ENCODE data around the gene TARDBP. TPM values are rescaled to one million over a fixed set of nuclear protein-coding genes. Genes with fewer than 3 reads are reported as not detected.

Gene TARDBP
- total and polyA plus RNA-seq, 2 donors (not counting 1 experiment from before 2014, with no cell fraction given): 97.1 to 161 TPM

DNA sequence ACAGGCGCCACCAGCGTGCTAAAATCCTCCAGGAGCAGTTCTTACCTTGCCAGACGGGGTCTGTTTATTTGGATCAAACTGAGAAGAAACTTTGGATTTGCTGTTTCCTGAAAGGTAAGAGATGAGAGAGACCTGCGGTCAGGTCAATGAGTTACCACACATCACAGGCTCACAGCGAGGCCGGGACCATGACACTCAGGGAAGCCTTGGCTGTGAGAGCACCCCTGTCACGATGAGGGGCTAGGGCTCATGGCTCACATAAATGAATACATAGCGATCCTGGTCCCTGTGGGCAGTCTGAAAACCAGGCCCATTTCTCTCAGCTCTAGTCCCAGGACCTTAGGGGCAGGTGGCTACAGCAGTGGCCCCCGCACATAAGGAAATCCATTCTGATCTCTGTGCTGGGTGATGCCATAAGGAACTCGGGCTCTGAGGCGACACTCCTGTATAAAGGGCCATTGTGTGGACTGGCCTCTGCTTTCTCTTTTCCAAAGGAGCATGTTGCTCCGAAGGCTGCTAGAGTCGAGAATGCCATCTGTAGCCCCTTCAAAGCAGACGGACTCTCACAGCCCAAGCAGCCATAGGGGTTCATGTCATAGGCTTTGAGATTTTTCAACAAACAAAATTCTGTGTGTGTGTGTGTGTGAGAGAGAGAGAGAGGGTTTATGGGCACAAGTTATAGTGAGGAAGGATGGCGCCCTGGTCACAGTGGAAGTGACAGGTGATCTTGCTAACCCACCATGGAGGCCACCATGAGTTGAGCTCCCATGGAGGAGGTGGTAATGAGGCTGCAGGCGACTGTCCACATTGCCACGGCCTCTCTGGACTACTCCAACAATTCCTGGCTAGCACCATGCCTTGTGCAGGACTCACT, 56.4 kb downstream of the TARDBP start:
- Histone ChIP-seq H3K4me2 (ENCODE audit: extremely low read depth, insufficient read depth, low read length) (no peak overlapping the region), H3K4me3 (replicated peaks in 1 of 4; ENCODE audit: control extremely low read depth in 1 of 4, insufficient read depth in 1 of 4, low read depth in 3 of 4, low read length in 4 of 4) (no peak overlapping the region), H3K36me3 (ENCODE audit: control insufficient read depth, insufficient read depth, low read length) (peaks cover 33% of the 10 kb centered on the region), H2AFZ (ENCODE audit: low read length) (no peak overlapping the region), H4K20me1 (ENCODE audit: control insufficient read depth, extremely low read depth, insufficient read depth, low read length) (no peaks in the 10 kb centered on the region), H3K79me2 (ENCODE audit: control insufficient read depth, insufficient read depth, low read length) (no peaks in the 10 kb centered on the region), H3K27me3 (ENCODE audit: control insufficient read depth, insufficient read depth, low read length) (no peaks in the 10 kb centered on the region), H3K27ac (ENCODE audit: insufficient read depth, low read length) (no peak overlapping the region), H3K4me1 (ENCODE audit: control insufficient read depth, extremely low read depth, insufficient read depth, low read length) (no peaks in the 10 kb centered on the region), H3K9ac (ENCODE audit: insufficient read depth, low read length) (no peak overlapping the region), H3K9me3 (ENCODE audit: control insufficient read depth, insufficient read depth, low read depth, low read length) (no peaks in the 10 kb centered on the region)
- no peak for TF ChIP-seq EZH2 (IDR thresholded peaks at IDR 0.05; ENCODE audit: low read length, missing control alignments)
- TF ChIP-seq, protein P1, sequence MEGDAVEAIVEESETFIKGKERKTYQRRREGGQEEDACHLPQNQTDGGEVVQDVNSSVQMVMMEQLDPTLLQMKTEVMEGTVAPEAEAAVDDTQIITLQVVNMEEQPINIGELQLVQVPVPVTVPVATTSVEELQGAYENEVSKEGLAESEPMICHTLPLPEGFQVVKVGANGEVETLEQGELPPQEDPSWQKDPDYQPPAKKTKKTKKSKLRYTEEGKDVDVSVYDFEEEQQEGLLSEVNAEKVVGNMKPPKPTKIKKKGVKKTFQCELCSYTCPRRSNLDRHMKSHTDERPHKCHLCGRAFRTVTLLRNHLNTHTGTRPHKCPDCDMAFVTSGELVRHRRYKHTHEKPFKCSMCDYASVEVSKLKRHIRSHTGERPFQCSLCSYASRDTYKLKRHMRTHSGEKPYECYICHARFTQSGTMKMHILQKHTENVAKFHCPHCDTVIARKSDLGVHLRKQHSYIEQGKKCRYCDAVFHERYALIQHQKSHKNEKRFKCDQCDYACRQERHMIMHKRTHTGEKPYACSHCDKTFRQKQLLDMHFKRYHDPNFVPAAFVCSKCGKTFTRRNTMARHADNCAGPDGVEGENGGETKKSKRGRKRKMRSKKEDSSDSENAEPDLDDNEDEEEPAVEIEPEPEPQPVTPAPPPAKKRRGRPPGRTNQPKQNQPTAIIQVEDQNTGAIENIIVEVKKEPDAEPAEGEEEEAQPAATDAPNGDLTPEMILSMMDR (conservative IDR thresholded peaks at IDR 0.05 in 1 of 2, IDR thresholded peaks at IDR 0.05 in 1 of 2; ENCODE audit: low read depth in 1 of 2, low read length in 2 of 2): no peak
- DNase-seq (ENCODE audit: low read depth in 2 of 2): no peak

DNA sequence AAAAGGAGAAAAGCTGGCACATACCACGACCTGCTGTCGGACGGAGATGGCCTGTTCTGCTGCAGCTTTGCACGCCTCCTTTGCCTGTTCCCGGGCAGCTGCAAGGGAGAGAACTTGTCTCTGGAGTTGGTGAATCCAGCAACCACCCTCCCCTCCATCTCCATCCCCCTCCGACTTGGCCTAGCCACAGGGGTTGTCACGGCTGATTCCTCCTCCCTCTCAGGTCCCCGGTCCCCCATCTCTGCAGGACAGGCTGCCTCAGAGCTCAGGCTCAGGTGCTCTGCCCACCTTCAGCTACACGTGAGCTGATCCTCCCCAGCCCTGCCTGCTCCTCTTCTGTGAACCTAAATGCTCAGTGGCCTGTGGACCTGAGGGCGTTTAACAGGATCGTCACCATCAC, 58.4 kb downstream of the TARDBP start:
- peaks cover 30% of the 10 kb centered on the region for H3K36me3 ChIP-seq (ENCODE audit: control insufficient read depth, insufficient read depth, low read length)
- H3K4me1 ChIP-seq (ENCODE audit: control insufficient read depth, extremely low read depth, insufficient read depth, low read length): no peaks in the 10 kb centered on the region
- TF ChIP-seq EZH2 (IDR thresholded peaks at IDR 0.05; ENCODE audit: low read length, missing control alignments): no peak
- TF ChIP-seq, protein P1 (conservative IDR thresholded peaks at IDR 0.05 in 1 of 2, IDR thresholded peaks at IDR 0.05 in 1 of 2; ENCODE audit: low read depth in 1 of 2, low read length in 2 of 2): no peak
- H3K27me3 ChIP-seq (ENCODE audit: control insufficient read depth, insufficient read depth, low read length): no peaks in the 10 kb centered on the region
- DNase-seq (ENCODE audit: low read depth in 2 of 2): no peak
- no peak overlapping the region for H2AFZ ChIP-seq (ENCODE audit: low read length)
- H3K4me2 ChIP-seq (ENCODE audit: extremely low read depth, insufficient read depth, low read length): no peak overlapping the region
- H3K4me3 ChIP-seq (replicated peaks in 1 of 4; ENCODE audit: control extremely low read depth in 1 of 4, insufficient read depth in 1 of 4, low read depth in 3 of 4, low read length in 4 of 4): no peak overlapping the region
- H3K9ac ChIP-seq (ENCODE audit: insufficient read depth, low read length): no peak overlapping the region
- no peaks in the 10 kb centered on the region for H4K20me1 ChIP-seq (ENCODE audit: control insufficient read depth, extremely low read depth, insufficient read depth, low read length)
- no peaks in the 10 kb centered on the region for H3K9me3 ChIP-seq (ENCODE audit: control insufficient read depth, insufficient read depth, low read depth, low read length)
- H3K27ac ChIP-seq (ENCODE audit: insufficient read depth, low read length): no peak overlapping the region
- no peaks in the 10 kb centered on the region for H3K79me2 ChIP-seq (ENCODE audit: control insufficient read depth, insufficient read depth, low read length)

DNA sequence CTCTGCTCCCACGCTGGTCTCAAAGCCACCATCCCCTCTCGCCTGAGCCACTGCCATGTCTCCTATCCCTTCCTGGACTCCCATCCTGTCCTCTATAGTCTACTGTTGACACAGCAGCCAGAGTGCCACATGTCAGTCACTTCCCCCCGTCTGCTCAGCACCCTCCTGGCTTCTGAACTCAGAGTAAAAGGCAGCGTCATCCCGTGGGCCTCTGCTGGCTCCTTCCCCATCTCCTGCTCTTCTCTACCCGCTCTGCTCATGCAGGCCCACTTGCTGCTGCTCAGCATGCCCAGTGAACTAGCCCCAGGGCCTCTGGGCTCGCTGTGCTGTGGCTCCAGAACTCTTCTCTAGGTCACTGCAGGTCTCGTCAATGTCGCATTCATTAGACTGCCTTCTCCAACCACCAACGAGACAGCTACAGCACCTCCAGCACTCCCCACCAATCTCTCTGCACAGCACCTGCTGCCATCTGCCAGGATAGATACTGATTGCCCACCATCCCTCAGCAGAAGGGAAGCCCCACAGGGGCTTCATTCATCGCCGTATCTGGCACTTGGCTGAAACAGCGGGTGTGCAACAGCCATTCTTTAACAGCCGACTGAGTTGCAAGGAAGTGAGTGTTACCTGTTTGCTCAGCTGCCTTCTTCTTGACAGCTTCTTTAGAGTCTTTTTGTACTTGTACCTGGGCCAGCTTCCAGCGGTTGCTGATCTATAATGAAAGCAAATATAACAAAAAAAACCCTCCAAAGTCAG, 59.2 kb downstream of the TARDBP start:
- no peaks in the 10 kb centered on the region for H3K27me3 ChIP-seq (ENCODE audit: control insufficient read depth, insufficient read depth, low read length)
- H3K4me2 ChIP-seq (ENCODE audit: extremely low read depth, insufficient read depth, low read length): no peak overlapping the region
- peaks cover 34% of the 10 kb centered on the region for H3K36me3 ChIP-seq (ENCODE audit: control insufficient read depth, insufficient read depth, low read length)
- H3K9me3 ChIP-seq (ENCODE audit: control insufficient read depth, insufficient read depth, low read depth, low read length): no peaks in the 10 kb centered on the region
- H3K4me1 ChIP-seq (ENCODE audit: control insufficient read depth, extremely low read depth, insufficient read depth, low read length): no peaks in the 10 kb centered on the region
- no peak overlapping the region for H3K27ac ChIP-seq (ENCODE audit: insufficient read depth, low read length)
- no peaks in the 10 kb centered on the region for H3K79me2 ChIP-seq (ENCODE audit: control insufficient read depth, insufficient read depth, low read length)
- TF ChIP-seq, protein P1 (conservative IDR thresholded peaks at IDR 0.05 in 1 of 2, IDR thresholded peaks at IDR 0.05 in 1 of 2; ENCODE audit: low read depth in 1 of 2, low read length in 2 of 2): no peak
- TF ChIP-seq EZH2 (IDR thresholded peaks at IDR 0.05; ENCODE audit: low read length, missing control alignments): no peak
- DNase-seq (ENCODE audit: low read depth in 2 of 2): no peak
- H2AFZ ChIP-seq (ENCODE audit: low read length): no peak overlapping the region
- H3K4me3 ChIP-seq (replicated peaks in 1 of 4; ENCODE audit: control extremely low read depth in 1 of 4, insufficient read depth in 1 of 4, low read depth in 3 of 4, low read length in 4 of 4): no peak overlapping the region
- no peaks in the 10 kb centered on the region for H4K20me1 ChIP-seq (ENCODE audit: control insufficient read depth, extremely low read depth, insufficient read depth, low read length)
- no peak overlapping the region for H3K9ac ChIP-seq (ENCODE audit: insufficient read depth, low read length)

Measured in fibroblast of lung (primary cell).